Stimulated activated CD4-positive, alpha-beta T cell treated with anti-CD3 and anti-CD28 coated beads, Interleukin-4, amount 100 ng/mL, for 48 hours (primary cell): ENCODE measurements around the gene LRRC34.
A peak's percentile ranks its signal among the peaks of the same experiment; 100 is the strongest.

Source experiments
- DNase-seq, 2 donors: peaks; one replicate each; pipeline ENCODE4 v3.0.0-alpha.2; 2020; ENCODE audit warnings: low read depth in 2 of 2

Gene LRRC34, protein sequence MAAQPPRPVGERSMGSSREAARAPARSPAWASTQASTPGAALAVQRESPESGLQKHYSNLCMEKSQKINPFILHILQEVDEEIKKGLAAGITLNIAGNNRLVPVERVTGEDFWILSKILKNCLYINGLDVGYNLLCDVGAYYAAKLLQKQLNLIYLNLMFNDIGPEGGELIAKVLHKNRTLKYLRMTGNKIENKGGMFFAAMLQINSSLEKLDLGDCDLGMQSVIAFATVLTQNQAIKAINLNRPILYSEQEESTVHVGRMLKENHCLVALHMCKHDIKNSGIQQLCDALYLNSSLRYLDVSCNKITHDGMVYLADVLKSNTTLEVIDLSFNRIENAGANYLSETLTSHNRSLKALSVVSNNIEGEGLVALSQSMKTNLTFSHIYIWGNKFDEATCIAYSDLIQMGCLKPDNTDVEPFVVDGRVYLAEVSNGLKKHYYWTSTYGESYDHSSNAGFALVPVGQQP

DNA sequence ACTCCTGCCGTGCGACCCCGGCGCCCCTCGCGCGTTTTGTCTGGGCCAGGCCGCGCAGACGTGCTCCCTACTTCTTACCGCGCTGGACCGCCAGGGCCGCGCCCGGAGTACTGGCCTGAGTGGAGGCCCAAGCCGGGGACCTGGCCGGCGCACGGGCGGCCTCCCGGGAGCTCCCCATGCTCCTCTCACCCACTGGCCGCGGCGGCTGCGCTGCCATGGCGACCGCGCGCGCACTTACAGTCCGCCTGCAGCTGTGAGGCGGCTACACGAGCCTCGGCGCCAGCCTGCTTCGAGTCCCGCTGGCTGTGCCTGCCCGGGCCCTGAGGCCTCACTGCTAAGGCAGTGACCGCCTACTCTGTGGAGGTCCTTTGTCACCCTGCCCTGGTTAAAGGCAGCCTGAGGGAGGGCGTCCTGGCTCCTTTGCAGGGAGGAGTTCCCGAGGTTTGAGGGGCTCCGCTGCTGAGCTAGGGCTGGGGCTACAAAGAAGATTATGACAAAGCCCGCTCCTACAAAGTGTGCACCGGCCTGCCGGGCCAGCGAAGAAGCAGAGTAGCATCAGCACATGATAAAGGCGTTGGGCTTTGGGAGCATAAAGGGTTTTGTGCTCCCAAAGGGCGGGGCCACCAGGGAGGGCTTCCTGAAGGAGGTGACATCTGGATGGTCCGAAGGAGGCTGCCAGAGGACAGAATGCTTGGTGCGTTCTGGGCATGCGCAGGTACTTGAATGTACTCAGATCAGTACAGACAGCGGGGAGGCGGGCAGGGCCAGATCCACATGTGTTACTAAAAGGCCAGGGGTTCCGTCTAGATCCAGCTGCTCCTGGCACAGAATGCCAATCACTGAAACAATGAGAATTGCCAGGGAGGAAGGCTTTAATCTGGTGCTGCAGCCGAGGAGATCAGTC is at the start of gene LRRC34, which contains the start of gene LRRIQ4:
Gene LRRC34 (minus strand): TSS at position 573 of the 904 bp plus-strand sequence. CDS start 356 bp downstream, at position 217.
Gene LRRIQ4 (plus strand): TSS at position 539 of the 904 bp plus-strand sequence. CDS start 9,052 bp downstream, outside the sequence.
- peak; percentile 63 to 70 for DNase-seq

DNA sequence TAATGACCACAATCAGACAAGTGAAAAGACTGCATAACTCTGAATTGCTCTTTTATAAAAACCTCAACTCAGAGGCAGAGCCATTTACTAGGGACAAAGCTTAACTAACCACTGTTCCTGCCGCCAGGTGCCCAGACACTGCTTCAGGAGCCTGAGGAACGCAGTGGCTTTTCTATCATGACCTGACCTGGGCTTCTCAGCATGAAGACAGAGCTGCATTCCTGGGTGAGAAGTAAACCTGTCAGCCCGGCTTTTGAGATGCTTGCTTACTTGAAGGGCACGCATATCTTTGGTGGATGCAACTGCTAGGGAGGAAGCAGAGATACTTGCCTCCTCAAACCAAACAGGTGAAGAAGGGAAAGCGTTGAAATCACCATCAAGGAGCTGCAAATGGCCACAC is 49.2 kb upstream of the LRRC34 start:
- no peak for DNase-seq

DNA sequence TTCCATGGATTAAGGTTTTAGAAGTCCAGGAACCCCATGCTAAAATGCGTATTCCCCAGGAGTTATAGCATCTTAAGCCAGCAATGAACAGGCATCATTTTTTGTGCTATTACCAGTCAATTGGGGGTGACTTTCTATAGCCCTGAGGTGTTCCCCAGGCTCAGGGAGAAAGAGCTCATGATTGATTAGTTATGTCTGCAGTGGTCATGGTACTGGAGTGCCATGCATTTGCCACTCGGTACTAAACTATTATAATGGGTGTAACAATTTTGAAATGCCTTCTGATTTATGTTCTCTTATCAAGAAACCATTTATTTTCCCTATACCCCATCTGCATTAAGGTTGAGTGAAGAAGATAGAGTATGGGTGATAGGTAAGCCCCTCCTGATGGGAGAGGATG is 45.1 kb upstream of the LRRC34 start:
- DNase-seq = no peak

DNA sequence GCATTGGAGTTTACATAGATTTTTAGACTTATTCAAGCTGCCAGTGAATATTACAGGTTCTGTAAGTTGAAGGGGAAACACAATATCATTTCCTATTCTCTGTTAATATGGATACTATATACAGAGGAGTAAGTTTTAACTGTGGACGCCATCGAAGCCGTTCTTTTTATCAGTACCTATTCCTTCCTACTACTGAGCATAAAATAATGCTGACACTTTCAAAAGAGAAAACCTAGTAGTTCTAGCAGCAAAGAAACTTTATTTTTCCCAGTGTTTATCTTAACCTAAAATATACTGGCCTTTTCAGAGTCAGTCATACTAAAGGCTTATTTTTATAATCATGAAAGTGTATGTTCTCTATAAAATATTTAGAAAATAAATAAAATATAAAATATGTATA is 42.8 kb upstream of the LRRC34 start:
- DNase-seq = no peak

DNA sequence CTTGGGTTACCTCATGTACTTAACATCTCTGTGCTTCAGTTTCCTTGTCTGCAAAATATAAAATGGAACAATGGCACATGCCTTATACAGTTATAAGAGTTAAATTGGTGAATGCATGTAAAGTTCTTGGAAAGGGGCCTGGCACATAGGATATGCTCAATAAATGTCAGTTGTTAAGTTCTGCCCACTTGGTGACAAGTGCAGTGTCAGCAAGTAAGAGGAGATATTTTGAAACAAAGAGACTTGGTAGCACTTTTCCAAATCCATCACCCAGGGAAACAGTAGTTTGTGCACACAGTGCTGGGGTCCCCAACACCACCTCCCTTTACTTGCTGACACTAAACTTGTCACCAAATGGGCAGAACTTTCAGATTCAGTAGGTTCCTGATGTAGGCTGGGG is 37.9 kb upstream of the LRRC34 start:
- no peak for DNase-seq

DNA sequence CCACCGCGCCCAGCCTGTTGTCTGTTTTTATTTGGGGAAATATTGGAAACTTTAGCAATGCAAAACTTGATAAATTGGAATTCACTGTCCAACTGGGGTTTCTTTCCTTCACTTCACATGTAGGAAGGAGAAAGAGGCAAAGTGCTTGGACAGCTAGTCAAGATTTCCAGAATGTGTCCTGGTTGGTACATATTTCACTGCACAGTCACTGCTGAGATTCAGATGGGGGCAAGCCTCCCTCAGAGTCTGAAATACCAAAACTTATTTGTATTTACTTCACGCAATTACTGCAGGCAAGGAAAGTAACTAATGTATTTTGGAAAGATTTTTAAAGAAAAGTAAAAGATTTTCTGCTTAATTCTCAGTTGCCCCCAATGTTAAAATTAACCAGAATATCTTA is 36.0 kb upstream of the LRRC34 start:
- no peak for DNase-seq

DNA sequence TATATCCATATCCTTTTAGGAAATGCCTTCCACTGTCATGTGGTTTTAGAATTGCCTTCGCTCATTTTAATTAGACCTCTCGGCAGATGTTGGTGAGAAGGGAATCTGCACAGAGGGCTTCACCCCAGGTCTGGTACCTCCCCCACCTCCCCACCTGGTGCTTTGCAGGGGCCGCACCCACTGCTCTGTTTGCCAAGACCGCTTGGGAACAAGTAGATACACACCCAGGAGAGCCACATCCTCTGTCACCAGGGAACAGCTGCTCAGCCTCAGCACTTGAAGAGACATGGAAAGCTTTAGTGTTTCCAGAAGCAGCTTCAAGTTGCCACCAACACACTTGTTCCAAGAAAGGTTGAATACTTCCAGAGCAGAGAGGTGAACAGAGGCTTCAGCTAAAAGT is 35.2 kb upstream of the LRRC34 start:
- no peak for DNase-seq

DNA sequence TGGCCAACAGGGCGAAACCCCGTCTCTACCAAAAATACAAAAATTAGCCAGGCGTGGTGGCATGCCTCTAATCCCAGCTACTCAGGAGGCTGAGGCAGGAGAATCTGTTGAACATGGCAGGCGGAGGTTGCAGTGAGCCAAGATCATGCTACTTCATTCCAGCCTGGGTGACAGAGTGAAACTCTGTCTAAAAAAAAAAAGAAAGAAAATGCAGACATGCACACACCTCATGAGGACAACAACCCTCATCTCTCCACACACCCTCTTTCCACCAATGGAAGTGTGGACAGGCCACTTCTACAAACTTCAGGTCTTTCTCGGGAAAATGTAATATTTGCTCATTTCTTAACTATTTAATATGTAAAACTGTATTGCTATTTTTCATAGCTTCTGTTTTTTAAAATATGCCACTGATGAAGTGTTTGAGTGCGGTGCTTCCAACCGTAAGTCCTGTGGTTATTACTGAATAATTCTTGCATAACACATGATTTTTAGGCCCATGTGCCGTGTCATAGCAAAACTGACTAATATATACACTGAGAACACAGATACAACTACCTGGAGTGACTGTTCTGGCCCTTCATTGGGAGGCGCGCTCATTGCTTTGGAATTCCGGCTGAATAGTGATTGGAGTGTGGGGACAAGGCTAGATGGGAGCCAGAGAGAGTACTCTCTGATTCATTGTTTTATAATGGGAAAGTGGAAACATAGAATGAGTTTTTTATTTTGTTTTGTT is 33.9 kb upstream of the LRRC34 start:
- no peak for DNase-seq

DNA sequence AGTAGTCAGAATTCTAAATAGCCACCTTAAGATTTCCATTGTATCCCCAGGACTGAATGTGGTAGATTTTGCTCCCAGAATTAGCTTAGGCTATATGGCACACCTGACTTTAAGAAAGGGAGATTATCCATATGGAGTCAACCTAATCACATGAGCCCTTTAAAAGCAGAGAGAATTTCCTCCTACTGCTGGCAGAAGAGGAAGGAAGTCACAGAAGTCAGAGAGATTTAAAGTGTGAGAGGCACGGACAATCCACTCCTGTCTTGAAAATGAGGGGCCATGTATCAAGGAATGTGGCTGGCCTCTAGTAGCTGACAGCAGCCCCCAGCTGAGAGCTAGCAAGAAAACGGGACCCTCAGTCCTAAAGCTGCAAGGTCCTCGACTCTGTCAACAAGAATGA is 30.3 kb upstream of the LRRC34 start:
- DNase-seq = no peak

DNA sequence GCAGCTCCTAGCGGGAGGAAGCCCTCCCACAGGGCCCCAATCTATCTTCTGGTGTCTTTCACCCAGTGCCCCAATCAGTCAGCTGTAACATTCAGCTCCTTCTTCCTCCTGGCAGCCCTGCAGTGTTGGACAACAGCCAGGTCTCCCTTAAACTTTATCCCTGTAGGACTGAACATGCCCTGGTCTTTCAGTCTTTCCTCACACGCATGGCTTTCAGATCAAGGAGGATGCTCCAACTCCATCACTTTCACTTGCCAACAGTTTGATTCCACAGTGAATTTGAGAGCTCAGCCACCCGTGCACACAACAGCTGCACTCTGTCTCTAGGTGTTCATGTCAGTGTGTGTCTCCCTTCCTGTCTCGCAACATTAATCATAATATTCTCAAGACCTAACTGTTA is 28.5 kb upstream of the LRRC34 start:
- no peak for DNase-seq

DNA sequence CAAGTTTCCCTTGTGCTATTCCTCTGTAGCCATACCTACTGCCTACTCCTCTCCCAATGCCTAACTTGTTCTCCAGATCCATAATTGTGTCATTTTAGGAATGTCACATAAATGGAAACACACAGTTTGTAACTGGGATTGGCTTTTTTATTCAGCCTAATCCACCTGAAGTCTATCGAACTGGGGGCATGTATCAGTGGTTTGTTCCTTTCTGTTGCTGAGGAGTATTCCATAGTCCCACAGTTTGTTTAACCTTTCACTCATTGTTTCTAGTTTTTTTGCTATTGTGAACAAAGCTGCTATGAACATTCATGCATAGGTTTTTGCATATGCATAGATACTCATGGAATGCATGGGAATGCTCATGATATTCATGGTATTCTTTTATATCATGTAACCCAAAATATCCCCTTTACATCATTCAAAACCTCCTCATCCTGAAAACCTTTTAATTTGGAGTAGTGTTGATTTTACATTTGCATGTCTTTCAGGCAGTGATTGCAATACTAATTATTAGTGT is 25.9 kb upstream of the LRRC34 start:
- DNase-seq = no peak

DNA sequence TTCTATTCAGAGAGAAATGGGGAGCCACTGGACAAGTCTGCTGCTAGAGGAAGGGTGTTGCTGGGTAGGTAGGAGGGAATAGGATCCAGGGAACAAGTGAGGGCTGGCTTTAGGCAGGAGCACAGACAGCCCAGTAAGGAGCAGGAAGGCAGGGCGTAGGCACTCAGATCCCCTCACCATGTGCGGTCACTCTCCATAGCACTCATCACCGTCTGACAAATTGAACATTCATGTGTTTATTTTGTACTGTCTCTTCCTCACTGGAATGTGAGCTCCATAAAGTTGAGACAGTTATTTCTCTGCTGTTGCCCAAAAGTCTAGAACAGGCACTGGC is 24.2 kb upstream of the LRRC34 start:
- DNase-seq = no peak

DNA sequence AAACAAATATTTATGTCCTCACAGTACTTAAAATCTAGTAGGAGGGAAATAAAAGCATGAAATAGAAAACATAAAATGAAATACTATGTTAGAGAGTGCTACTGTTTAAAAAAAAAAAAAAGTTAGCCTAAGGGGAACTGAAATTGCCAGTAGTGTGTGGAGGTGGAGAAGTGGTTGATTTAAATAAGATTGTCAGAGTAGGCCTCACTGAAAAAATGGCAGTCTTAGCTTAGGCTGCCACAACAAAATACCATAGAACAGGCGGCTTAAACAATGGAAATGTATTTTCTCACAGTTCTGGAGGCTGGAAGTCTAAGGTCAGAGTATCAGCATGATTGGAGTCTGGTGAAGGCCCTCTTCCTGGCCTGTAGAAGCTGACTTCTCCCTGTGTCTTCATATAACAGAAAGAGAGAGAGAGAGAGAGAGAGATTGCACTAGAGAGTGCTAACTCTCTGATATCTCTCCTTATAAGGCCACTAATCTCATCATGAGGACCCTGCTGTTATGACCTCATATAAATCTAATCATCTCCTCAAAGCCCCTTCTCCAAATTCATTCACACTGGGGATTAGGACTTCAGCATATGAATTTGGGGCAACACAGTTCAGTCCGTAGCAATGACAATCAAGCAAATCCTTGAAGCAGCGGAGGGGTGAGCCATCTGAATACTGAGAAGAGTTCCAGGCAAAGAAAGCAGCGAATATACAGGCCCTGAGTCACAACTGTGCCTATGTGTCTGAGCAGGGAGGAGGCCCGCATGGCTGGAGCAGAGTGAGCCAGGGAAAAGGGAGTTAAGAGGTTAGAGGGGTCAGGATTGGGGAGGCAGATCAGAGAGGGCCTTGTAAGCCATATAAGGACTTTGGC is 23.6 kb upstream of the LRRC34 start:
- DNase-seq = no peak

DNA sequence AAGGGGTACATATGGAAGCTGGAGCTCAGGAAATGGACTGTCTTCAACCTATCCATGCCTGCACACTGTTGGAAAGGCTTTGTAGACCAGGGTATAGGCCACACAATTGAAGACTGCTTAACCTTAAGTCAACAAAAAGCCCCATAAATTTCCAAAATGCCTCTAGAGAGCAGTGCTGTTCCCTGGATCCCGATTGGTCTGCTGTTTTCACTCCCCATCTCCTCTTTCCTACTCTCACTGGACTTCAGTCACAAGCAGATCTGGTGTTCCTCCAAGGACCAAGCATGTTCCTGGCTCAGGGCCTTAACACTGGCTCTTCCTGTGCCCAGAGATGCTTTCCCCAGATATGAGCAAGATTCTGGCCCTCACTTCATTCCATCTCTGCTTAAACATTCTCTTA is 22.8 kb upstream of the LRRC34 start:
- DNase-seq = no peak

DNA sequence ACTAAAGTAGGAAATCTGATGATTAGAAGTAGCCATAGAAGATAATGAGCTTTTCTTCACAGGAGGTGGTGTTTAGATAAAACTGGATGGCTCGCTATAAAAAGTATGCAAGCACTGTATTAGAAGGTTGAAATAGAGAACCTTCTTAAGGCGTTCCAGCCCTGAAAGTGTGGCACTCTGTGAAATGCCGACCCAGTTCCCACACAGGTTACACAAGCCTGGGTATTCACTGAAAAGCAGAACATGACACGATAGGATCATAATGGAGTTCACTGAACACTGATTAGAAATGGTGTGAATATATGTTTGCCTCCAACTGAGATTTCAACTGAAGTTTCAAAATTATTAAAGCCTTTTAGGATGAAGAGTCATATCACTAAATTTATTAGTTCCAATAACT is 15.0 kb upstream of the LRRC34 start:
- DNase-seq = no peak

DNA sequence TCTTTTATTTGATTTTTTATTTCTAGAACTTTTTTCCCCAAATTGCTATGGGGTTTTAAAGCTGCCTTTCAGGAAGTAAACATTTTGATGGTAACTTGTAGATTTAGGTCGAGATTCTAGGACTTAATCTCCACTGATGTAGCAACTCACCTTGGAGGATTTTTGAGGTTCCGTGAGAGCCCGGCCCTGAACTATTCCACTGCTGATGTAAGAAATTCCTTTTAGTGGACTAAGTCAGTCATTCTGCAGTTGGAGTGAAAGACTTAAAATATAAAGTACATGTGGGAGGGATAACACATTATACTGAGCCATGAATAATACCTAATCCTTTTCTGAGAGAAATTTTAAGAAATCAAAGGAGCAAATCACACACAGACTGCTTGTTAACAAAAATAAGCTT is 12.6 kb upstream of the LRRC34 start:
- no peak for DNase-seq

DNA sequence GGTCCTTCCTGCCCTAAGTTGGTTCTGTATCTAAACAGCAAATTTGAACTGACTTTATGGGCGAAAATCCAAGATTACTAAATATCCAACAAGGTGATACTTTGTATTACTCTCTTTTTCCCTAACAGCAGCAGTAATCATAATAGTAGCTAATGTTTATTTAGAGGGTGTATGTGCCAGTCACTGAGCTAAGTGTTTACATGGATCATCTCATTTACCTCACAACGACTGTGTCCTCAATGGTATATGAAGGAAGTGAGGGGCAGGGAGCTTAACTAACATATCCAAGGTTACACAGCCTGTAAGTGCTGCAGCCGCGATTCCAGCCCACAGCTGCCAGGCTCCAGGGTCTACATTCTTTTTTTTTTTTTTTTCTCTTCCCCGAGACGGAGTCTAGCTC is 10.3 kb upstream of the LRRC34 start:
- DNase-seq = no peak

DNA sequence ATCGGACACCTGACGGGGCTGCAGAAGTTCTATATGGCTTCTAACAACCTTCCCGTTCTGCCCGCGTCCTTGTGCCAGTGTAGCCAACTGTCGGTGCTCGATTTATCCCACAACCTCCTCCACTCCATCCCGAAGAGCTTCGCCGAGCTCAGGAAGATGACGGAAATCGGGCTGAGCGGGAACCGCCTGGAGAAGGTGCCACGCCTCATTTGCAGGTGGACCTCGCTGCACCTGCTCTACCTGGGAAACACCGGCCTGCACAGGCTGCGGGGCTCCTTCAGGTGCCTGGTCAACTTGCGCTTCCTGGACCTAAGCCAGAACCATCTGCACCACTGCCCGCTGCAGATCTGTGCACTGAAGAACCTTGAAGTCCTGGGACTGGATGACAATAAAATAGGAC is 9.8 kb upstream of the LRRC34 start:
- DNase-seq = no peak

DNA sequence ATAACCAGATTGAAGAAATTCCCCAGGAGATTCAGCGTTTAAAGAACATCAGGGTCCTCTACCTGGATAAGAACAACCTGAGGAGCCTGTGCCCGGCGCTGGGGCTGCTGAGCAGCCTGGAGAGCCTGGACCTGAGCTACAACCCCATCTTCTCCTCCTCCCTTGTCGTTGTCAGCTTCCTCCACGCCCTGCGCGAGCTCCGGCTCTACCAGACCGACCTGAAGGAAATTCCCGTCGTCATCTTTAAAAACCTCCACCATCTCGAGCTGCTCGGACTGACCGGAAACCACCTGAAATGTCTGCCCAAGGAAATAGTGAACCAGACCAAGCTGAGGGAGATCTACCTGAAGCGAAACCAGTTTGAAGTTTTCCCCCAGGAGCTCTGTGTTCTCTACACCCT is 9.4 kb upstream of the LRRC34 start:
- no peak for DNase-seq

DNA sequence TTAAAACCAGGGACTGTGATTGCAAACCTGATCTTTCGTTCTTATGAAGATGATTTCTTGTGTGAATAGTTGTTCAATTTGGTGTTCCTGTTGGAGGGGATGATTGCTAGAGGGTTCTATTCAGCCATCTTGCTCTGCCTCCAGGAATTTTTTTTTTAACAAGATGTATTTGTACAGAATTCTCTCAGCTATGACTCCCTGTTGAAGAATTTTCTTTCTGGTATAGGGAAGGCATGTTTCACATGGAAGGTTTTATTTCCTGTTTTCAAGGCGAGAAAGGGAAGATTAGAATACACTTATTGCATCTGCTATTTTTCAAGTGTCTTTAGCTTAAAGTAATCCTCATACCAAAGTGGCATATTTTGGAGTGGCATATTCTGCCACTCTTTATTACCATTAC is 5.6 kb upstream of the LRRC34 start:
- no peak for DNase-seq

DNA sequence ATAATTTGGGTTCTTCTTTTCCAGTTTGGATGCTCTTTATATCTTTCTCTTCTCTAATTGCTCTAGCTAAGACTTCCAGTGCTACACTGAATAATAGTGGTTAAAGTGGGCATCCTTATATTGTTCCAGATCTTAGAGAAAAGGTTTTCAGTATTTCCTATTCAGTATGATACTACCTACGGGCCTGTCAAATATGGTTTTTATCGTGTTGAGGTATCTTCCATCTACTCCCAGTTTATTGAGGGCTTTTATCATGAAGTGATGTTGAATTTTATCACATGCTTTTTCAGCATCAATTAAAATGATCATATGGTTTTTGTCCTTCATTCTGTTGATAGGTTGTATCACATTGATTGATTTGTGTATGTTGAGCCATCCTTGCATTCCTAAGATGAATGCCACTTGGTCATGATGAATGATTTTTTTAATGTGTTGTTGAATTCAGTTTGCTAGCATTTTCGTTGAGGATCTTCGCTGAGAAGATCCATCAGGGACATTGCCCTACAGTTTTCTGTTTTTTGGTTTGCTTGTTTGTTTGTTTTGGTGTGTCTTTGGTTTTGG is 3.0 kb upstream of the LRRC34 start:
- DNase-seq = no peak
